Lower leg skin (tissue), 3 donors: ENCODE data around the gene ARFIP1.

Experiments
- CTCF ChIP-seq, 3 donors: fragments of 450-650 bp; IDR thresholded peaks; one replicate each; pipeline ENCODE4 v1.5.1; 2016; ENCODE audit warnings: antibody characterized with exemption in 3 of 3, mild to moderate bottlenecking in 3 of 3, moderate library complexity in 2 of 3
- POLR2A ChIP-seq, 2 donors: fragments of 450-650 bp; IDR thresholded peaks; one replicate each; pipeline ENCODE4 v1.6.1; 2016 to 2017; ENCODE audit warnings: antibody characterized with exemption in 2 of 2, mild to moderate bottlenecking in 1 of 2, moderate library complexity in 1 of 2

DNA sequence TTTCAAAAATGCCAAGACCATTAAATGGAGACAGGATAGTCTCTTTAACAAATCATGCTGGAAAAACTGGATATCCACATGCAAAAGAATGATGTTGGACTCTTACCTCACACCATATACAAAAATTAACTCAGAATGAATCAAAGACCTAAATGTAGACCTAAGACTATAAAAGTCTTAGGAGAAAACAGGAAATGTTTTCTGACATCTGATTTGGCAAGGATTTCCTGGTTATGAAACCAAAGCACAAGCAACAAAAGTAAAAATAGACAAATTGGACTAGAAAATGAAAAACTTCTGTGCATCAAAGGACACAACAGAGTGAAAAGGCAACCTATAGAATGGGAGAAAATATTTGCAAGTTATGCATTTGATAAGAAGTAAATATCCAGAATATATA, 37.6 kb downstream of the ARFIP1 start:
- TF ChIP-seq CTCF (IDR thresholded peaks at IDR 0.05): no peak
- no peak for TF ChIP-seq POLR2A (IDR thresholded peaks at IDR 0.05)
